HCT116 (cell line): Measurements from ENCODE around the gene BCL2L11.

Experiments used
- CEBPB ChIP-seq: IDR thresholded peaks from 2 replicates; pipeline ENCODE4 v1.6.1; 2012; ENCODE audit warnings: low read depth
- CTCF ChIP-seq, 3 experiments: fragments of 200-600 bp in 1 of 3; sonication (generic) in 1 of 3; IDR thresholded peaks in 2 of 3; conservative IDR thresholded peaks in 1 of 3; 2 replicates each; pipeline ENCODE4 v1.5.1; 2012 to 2017; ENCODE audit warnings: low read depth in 2 of 3, low read length in 2 of 3, antibody characterized with exemption in 1 of 3, borderline replicate concordance in 1 of 3, control low read depth in 1 of 3, mild to moderate bottlenecking in 1 of 3, mixed read lengths in 1 of 3, mixed run types in 1 of 3, moderate library complexity in 1 of 3; ENCODE audit not compliant: insufficient read depth in 1 of 3
- EGR1 ChIP-seq: IDR thresholded peaks from 2 replicates; pipeline ENCODE4 v1.6.1; 2012; ENCODE audit warnings: low read depth
- POLR2AphosphoS5 ChIP-seq: IDR thresholded peaks from 2 replicates; pipeline ENCODE4 v1.6.1; 2011; ENCODE audit warnings: mild to moderate bottlenecking, low read depth, low read length, moderate library complexity
- YY1 ChIP-seq: IDR thresholded peaks from 2 replicates; pipeline ENCODE4 v1.6.1; 2011; ENCODE audit warnings: low read length, low read depth, moderate library complexity, mild to moderate bottlenecking; ENCODE audit not compliant: insufficient replicate concordance; ENCODE audit errors: extremely low read depth
- ZNF274 ChIP-seq: fragments of 200-500 bp; sonication (Bioruptor generic); IDR thresholded peaks from 2 replicates; pipeline ENCODE4 v1.6.1; 2014; ENCODE audit warnings: mild to moderate bottlenecking, low read depth, low read length, inconsistent platforms

GRCh38 chr2:111091811-111092211, 28.9 kb upstream of the BCL2L11 start:
- no peak for TF ChIP-seq CEBPB
- TF ChIP-seq POLR2AphosphoS5, result no peak
- TF ChIP-seq CTCF (IDR thresholded peaks at IDR 0.05 in 2 of 3, conservative IDR thresholded peaks at IDR 0.05 in 1 of 3; ENCODE audit: borderline replicate concordance in 1 of 3, insufficient read depth in 1 of 3, low read depth in 2 of 3, low read length in 2 of 3), result no peak
- TF ChIP-seq ZNF274, result no peak
- no peak for TF ChIP-seq EGR1
- no peak for TF ChIP-seq YY1
